ENCODE data around the gene POLR2A.

Gene POLR2A

GRCh38 chr17:7502987-7503386, 18.8 kb downstream of the POLR2A start:
- DNase-seq (ENCODE audit: low spot score): no peak

- DNase-seq (ENCODE audit: low spot score): no peak
Measured at GRCh38 chr17:7503521-7503920, 19.4 kb downstream of the POLR2A start.

- no peak for DNase-seq (ENCODE audit: low spot score)
Measured at GRCh38 chr17:7508145-7508544, 24.0 kb downstream of the POLR2A start.

DNA sequence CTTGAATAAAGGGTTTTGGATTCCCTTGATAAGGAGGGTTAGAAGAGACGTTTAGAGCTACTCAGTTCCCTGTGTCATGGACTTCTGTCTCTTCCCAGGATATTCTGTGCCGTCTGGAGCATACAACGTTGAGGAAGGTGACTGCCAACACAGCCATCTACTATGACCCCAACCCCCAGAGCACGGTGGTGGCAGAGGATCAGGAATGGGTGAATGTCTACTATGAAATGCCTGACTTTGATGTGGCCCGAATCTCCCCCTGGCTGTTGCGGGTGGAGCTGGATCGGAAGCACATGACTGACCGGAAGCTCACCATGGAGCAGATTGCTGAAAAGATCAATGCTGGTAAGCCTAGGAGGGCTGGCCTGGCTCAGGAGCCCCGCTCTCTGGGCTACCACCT, 24.7 kb downstream of the POLR2A start:
- no peak for DNase-seq (ENCODE audit: low spot score)

DNA sequence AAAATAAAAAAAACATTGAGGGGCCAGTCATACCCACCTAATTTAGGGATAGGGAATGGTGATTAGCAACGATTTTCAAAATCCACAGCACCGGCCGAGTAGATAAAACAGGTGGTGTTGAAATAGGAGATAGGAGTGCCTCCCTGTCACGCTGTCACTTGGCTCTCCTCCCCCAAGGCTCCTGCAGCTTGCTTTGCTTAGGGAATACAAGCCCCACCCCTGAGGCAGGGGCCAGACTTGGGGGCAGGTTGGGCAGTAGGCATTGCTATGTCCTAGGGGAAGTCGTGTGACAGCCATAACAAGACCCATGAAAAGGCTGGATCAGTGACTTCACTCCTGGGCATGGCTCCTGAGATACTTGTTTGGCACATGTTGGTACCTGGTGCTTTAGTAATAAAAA, 25.8 kb downstream of the POLR2A start:
- no peak for DNase-seq (ENCODE audit: low spot score)

GRCh38 chr17:7511108-7511507, 26.9 kb downstream of the POLR2A start:
- DNase-seq (ENCODE audit: low spot score): no peak

- DNase-seq (ENCODE audit: low spot score): no peak
Measured at GRCh38 chr17:7512105-7512504, 27.9 kb downstream of the POLR2A start.

GRCh38 chr17:7512824-7513540, 28.8 kb downstream of the POLR2A start:
- no peak for DNase-seq (ENCODE audit: low spot score)

- DNase-seq (ENCODE audit: low spot score): no peak
Measured at GRCh38 chr17:7513850-7514419, 29.8 kb downstream of the POLR2A start.

- no peak for DNase-seq (ENCODE audit: low spot score)
Measured at GRCh38 chr17:7515911-7516610, 31.9 kb downstream of the POLR2A start.

DNA sequence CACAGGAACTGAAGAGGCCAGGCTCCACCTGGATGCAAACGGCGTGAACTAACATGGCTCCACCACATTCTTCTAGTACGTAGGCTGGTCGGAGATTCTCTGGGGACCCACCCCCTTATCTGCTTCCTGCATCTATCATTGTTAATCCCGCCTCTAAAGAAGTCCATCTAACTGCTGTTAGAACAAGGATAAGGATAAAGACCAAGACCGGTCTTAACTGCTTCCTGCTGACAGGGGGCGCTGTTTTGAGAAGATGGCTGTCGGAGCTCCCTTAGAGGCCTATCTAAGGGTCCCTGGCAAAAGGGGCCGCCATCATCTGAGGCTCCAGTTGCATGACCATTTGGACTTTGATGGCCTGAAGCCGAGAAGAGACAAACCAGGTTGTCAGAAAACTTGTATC, 38.9 kb downstream of the POLR2A start:
- peak; percentile 59 for DNase-seq (ENCODE audit: low spot score)

DNA sequence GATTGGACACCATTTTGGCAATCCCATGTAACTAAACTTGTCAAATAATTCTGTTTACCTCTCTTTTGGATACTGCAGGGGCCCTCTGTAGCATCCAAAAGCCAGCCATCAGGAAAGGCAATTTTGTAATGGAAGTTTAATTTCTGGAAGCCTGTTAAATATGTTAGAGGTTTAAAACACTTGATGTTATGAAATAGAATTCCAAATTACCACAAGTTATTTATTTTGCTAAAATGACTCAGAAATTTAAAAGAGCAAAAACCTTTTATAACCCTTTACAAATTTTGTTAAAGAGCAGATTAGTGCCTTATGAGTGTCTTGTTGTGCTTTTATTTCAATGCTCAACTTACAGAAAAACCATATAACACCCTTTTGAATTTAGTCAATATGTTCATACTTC, 44.7 kb downstream of the POLR2A start:
- DNase-seq (ENCODE audit: low spot score): no peak

GRCh38 chr17:7530023-7530900, 46.1 kb downstream of the POLR2A start:
- DNase-seq (ENCODE audit: low spot score): no peak

GRCh38 chr17:7538050-7538449, 53.9 kb downstream of the POLR2A start:
- DNase-seq (ENCODE audit: low spot score): no peak

DNA sequence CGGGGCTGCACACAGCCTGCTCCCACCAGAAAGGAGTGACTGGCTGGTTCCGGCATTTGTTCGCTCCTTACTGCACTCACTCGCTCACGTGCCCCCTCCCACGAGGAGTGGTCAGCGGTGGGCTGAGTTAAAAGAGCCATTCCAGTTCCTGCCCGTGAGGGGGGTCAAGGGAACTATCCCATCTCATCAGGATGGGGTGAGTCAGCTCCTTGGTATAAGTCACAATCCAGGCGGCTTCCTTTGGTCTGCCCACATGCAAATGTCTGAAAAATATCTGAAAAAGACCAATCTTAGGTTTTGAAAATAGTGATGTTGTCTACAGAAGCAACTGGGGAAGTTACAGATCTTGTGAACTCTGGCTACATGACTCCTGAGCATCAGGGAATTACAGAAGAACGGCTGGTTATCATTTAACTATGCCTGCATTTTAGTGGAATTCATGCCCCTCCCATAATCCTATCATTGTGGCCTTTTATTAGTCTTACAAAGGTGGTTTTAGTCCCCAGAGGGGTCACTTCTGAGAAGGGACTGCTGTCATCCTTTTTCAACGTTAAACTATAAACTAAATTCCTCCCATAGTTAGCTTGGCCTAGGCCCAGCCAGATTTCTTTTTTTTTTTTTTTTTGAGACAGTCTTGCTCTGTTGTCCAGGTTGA, 54.9 kb downstream of the POLR2A start:
- DNase-seq (ENCODE audit: low spot score): no peak

- DNase-seq (ENCODE audit: low spot score): no peak
Measured at GRCh38 chr17:7541074-7541621, 57.0 kb downstream of the POLR2A start.

- DNase-seq (ENCODE audit: low spot score): no peak
Measured at GRCh38 chr17:7544911-7545310, 60.7 kb downstream of the POLR2A start.

DNA sequence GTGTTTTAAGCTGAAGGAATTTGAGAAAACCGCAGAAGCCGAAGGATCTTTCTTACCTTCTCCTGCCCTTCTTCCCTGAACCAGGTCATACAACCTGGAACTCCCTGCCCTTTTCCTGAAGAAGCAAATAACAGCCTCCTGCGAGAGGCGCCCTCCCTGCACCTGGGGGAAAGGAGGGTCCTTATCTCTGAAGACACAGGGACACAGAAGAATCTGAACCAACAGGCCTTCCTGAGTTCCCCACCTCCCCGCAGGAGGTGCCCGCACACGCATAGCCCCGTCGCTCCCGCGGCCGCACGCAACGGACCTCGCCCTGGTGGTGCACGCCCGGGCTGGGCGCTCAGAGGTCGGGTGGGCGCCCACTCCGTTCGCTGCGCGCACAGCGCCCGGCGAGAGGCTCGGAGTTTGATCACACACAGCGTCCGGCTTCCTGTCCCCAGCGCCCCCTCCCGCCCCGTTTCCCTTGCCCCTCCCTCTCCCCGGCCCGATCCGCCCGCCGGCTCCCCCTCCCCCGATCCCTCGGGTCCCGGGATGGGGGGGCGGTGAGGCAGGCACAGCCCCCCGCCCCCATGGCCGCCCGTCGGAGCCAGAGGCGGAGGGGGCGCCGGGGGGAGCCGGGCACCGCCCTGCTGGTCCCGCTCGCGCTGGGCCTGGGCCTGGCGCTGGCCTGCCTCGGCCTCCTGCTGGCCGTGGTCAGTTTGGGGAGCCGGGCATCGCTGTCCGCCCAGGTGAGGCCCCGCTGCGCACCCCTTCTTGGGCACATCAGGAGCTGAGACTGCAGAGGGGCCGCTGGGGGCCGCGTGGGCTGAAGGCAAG, 64.6 kb downstream of the POLR2A start, which contains the start of gene TNFSF12:
Gene TNFSF12 (plus strand): TSS at position 474 of the 816 bp plus-strand sequence. CDS start 96 bp downstream, at position 570.
- DNase-seq (ENCODE audit: low spot score): peak; percentile 53
